IPS-20b (cell line): ENCODE results near the gene ARHGAP10.

ENCODE experiments used
- H3K27ac ChIP-seq: one replicate; pipeline ENCODE4 v1.5.1; 2013; ENCODE audit warnings: low read length
- H3K27me3 ChIP-seq: 2 replicates; pipeline ENCODE4 v1.6.1; 2013; ENCODE audit warnings: mild to moderate bottlenecking, low read length, inconsistent platforms; ENCODE audit not compliant: insufficient read depth
- H3K36me3 ChIP-seq: 2 replicates; pipeline ENCODE4 v1.6.1; 2013; ENCODE audit warnings: low read depth, mild to moderate bottlenecking, inconsistent platforms, low read length, moderate library complexity; ENCODE audit not compliant: insufficient read depth
- H3K4me1 ChIP-seq: 2 replicates; pipeline ENCODE4 v1.6.1; 2013; ENCODE audit warnings: mild to moderate bottlenecking, control low read depth, inconsistent platforms, low read length, moderate library complexity; ENCODE audit not compliant: insufficient read depth
- H3K4me3 ChIP-seq: 2 replicates; pipeline ENCODE4 v1.5.1; 2013; ENCODE audit warnings: mild to moderate bottlenecking, low read length, inconsistent platforms
- H3K9ac ChIP-seq: 2 replicates; pipeline ENCODE4 v1.6.1; 2013; ENCODE audit warnings: low read depth, mild to moderate bottlenecking, inconsistent platforms, low read length, moderate library complexity
- H3K9me3 ChIP-seq: 2 replicates; pipeline ENCODE4 v1.6.1; 2013; ENCODE audit warnings: mild to moderate bottlenecking, low read depth, low read length, inconsistent platforms; ENCODE audit not compliant: insufficient read depth

ARHGAP10 gene

GRCh38 chr4:147833741-147834140 lies 101.9 kb downstream of the ARHGAP10 start:
- Histone ChIP-seq H3K4me3 (no peak overlapping the region), H3K4me1 (peaks cover 13% of the 10 kb centered on the region), H3K9ac (no peak overlapping the region), H3K9me3 (no peaks in the 10 kb centered on the region), H3K27ac (no peak overlapping the region), H3K27me3 (no peaks in the 10 kb centered on the region), H3K36me3 (no peaks in the 10 kb centered on the region)

- H3K27ac ChIP-seq = no peak overlapping the region
- H3K4me1 ChIP-seq = peaks cover 16% of the 10 kb centered on the region
- no peak overlapping the region for H3K4me3 ChIP-seq
Measured at GRCh38 chr4:147834480-147834879, 102.6 kb downstream of the ARHGAP10 start.

GRCh38 chr4:147836807-147837206 lies 104.9 kb downstream of the ARHGAP10 start:
- no peak overlapping the region for H3K4me3 ChIP-seq
- peaks cover 16% of the 10 kb centered on the region for H3K4me1 ChIP-seq
- H3K36me3 ChIP-seq = no peaks in the 10 kb centered on the region
- H3K27ac ChIP-seq = no peak overlapping the region
- H3K9ac ChIP-seq = no peak overlapping the region
- no peaks in the 10 kb centered on the region for H3K9me3 ChIP-seq
- H3K27me3 ChIP-seq = no peaks in the 10 kb centered on the region

More at GRCh38 chr4:147834480-147834879, 102.6 kb downstream of the ARHGAP10 start:
- H3K36me3 ChIP-seq = no peaks in the 10 kb centered on the region
- no peaks in the 10 kb centered on the region for H3K9me3 ChIP-seq
- H3K9ac ChIP-seq = no peak overlapping the region
- no peaks in the 10 kb centered on the region for H3K27me3 ChIP-seq

- Histone ChIP-seq H3K9me3 (no peaks in the 10 kb centered on the region), H3K4me1 (peaks cover 16% of the 10 kb centered on the region), H3K27me3 (no peaks in the 10 kb centered on the region), H3K9ac (no peak overlapping the region), H3K27ac (no peak overlapping the region), H3K4me3 (no peak overlapping the region), H3K36me3 (no peaks in the 10 kb centered on the region)
Measured at GRCh38 chr4:147837435-147837834, 105.5 kb downstream of the ARHGAP10 start.

GRCh38 chr4:147837854-147838253 lies 106.0 kb downstream of the ARHGAP10 start:
- Histone ChIP-seq H3K9me3 (no peaks in the 10 kb centered on the region), H3K9ac (no peak overlapping the region), H3K27ac (no peak overlapping the region), H3K4me3 (no peak overlapping the region), H3K27me3 (no peaks in the 10 kb centered on the region), H3K4me1 (peaks cover 16% of the 10 kb centered on the region), H3K36me3 (no peaks in the 10 kb centered on the region)

- Histone ChIP-seq H3K4me3 (no peak overlapping the region), H3K4me1 (peaks cover 16% of the 10 kb centered on the region), H3K27me3 (no peaks in the 10 kb centered on the region), H3K9ac (no peak overlapping the region), H3K9me3 (no peaks in the 10 kb centered on the region), H3K27ac (no peak overlapping the region), H3K36me3 (no peaks in the 10 kb centered on the region)
Measured at GRCh38 chr4:147839200-147839599, 107.3 kb downstream of the ARHGAP10 start.

GRCh38 chr4:147839663-147840062 lies 107.8 kb downstream of the ARHGAP10 start:
- no peaks in the 10 kb centered on the region for H3K36me3 ChIP-seq
- no peak overlapping the region for H3K9ac ChIP-seq
- no peaks in the 10 kb centered on the region for H3K9me3 ChIP-seq
- H3K27ac ChIP-seq = no peak overlapping the region
- H3K4me1 ChIP-seq = peaks cover 16% of the 10 kb centered on the region
- H3K27me3 ChIP-seq = no peaks in the 10 kb centered on the region
- no peak overlapping the region for H3K4me3 ChIP-seq

- no peak overlapping the region for H3K9ac ChIP-seq
- H3K4me3 ChIP-seq = no peak overlapping the region
- H3K36me3 ChIP-seq = no peaks in the 10 kb centered on the region
- no peaks in the 10 kb centered on the region for H3K9me3 ChIP-seq
- H3K27ac ChIP-seq = no peak overlapping the region
- H3K4me1 ChIP-seq = peaks cover 15% of the 10 kb centered on the region
- H3K27me3 ChIP-seq = no peaks in the 10 kb centered on the region
Measured at GRCh38 chr4:147840838-147841738, 109.2 kb downstream of the ARHGAP10 start.

- Histone ChIP-seq H3K4me1 (peaks cover 24% of the 10 kb centered on the region), H3K36me3 (no peaks in the 10 kb centered on the region), H3K9ac (no peak overlapping the region), H3K4me3 (no peak overlapping the region), H3K9me3 (no peaks in the 10 kb centered on the region), H3K27ac (no peak overlapping the region), H3K27me3 (no peaks in the 10 kb centered on the region)
Measured at GRCh38 chr4:147842573-147842972, 110.7 kb downstream of the ARHGAP10 start.

- H3K27ac ChIP-seq = no peak overlapping the region
- H3K27me3 ChIP-seq = no peaks in the 10 kb centered on the region
Measured at GRCh38 chr4:147843162-147843561, 111.3 kb downstream of the ARHGAP10 start.

GRCh38 chr4:147844781-147845180 lies 112.9 kb downstream of the ARHGAP10 start:
- no peaks in the 10 kb centered on the region for H3K36me3 ChIP-seq
- H3K4me3 ChIP-seq = no peak overlapping the region
- H3K9ac ChIP-seq = no peak overlapping the region
- no peaks in the 10 kb centered on the region for H3K9me3 ChIP-seq
- H3K27me3 ChIP-seq = no peaks in the 10 kb centered on the region
- H3K4me1 ChIP-seq = peaks cover 20% of the 10 kb centered on the region
- no peak overlapping the region for H3K27ac ChIP-seq

More at GRCh38 chr4:147843162-147843561, 111.3 kb downstream of the ARHGAP10 start:
- Histone ChIP-seq H3K36me3 (no peaks in the 10 kb centered on the region), H3K4me1 (peaks cover 24% of the 10 kb centered on the region), H3K4me3 (no peak overlapping the region), H3K9ac (no peak overlapping the region), H3K9me3 (no peaks in the 10 kb centered on the region)
